Stimulated activated CD4-positive, alpha-beta T cell treated with anti-CD3 and anti-CD28 coated beads, Interleukin-2, amount 100 ng/mL, for 48 hours (primary cell): ENCODE measurements around the gene RAPH1.
A peak's percentile ranks its signal among the peaks of the same experiment; 100 is the strongest.
"Not testable (repeated sequence)": the region's sequence is repeated elsewhere in the genome, so short reads cannot be mapped to it uniquely, and the experiment has no call there.

Experiments
- DNase-seq, 2 donors: peaks; one replicate each; pipeline ENCODE4 v3.0.0-alpha.2; 2020

RAPH1 gene

DNA sequence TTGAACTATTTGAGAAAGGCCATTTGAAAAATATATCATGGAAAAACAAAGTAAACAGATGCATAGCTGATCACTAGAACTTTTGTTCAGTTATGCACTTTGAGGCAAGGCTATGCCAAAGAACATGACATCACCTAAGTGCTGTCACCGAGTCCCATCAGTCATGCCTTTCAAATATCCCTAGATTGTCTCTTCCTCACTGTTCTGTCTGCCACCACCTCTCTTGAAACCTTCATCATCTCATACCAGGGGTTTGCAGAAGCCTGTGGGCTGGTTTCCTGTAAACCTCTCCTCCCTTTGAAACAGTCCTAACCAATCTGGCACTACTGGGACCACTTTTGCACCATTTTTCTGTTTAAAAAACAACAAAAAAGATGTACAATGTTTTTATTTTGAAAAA, 12.3 kb upstream of the RAPH1 start:
- DNase-seq, result no peak

DNA sequence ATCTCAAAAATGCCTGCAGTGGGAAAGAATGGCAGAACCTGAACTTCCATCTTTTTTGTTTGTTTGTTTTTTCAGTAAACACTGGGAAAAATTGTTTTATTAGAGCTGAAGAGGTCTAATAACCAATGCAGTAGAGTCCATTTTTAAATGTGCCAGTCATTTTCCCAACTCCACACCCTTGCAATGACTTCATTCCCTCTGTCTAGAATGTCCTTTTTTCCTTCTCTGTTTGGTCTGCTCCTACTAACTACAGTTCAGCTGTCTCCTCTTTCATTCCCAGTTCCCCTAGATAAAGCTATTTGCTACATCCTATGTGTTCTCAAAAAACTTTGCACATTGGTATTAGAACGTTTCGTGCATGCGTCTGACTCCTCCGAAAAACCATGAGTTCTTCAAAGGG, 9.3 kb upstream of the RAPH1 start:
- DNase-seq, result no peak

DNA sequence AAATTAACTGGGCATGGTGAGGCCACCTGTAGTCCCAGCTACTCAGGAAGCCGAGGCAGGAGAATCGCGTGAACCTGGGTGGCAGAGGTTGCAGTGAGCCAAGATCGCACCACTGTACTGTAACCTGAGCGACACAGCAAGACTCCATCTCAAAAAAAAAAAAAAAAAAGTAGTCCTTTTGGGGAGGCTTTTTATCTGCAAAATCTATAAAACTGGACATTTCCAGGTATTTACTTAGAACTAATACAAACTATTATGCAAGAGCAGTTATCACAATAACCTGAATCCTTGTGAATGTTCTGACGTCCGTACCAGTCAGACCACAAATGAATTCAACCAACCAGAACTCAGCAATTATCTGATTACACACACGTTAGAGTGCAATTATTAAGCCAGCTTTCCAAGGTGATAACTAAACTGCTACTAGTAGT, 8.8 kb upstream of the RAPH1 start:
- DNase-seq, result no peak

DNA sequence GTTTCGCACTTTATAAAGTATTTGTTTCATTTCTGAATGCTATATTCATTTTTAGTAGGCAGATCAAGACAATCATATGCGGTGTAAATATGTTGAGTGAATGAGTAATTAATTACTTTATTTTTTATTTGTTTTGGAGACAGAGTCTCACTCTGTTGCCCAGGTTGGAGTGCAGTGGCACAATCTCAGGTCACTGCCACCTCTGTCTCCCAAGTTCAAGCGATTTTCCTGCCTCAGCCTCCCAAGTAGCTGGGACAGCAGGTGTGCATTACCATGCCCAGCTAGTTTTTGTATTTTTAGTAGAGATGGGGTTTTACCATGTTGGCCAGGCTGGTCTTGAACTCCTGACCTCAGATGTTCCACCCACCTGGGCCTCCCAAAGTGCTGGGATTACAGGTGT, 5.5 kb upstream of the RAPH1 start:
- not testable (repeated sequence) for DNase-seq

DNA sequence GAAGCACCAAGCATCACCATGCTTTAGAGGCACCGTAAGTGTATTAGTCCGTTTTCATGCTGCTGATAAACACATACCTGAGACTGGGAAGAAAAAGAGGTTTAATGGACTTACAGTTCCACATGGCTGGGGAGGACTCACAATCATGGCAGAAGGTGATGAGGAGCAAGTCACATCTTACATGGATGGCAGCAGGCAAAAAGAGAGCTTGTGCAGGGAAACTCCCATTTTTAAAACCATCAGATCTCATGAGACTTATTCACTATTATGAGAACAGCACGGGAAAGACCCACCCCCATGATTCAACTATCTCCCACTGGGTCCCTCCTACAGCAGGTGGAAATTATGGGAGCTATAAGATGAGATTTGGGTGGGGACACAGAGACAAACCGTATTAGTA, 3.1 kb upstream of the RAPH1 start:
- not testable (repeated sequence) for DNase-seq

DNA sequence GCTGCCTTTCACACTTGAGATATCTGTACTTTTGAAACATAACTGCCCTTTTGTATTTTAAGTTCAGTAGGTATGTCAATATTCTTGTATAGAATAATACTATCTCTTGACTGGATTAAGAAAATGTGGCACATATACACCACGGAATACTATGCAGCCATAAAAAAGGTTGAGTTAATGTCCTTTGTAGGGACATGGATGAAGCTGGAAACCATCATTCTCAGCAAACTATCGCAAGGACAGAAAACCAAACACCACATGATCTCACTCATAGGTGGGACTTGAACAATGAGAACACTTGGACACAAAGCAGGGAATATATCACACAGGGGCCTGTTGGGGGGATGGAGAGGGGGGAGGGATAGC, 1.5 kb upstream of the RAPH1 start:
- not testable (repeated sequence) for DNase-seq

DNA sequence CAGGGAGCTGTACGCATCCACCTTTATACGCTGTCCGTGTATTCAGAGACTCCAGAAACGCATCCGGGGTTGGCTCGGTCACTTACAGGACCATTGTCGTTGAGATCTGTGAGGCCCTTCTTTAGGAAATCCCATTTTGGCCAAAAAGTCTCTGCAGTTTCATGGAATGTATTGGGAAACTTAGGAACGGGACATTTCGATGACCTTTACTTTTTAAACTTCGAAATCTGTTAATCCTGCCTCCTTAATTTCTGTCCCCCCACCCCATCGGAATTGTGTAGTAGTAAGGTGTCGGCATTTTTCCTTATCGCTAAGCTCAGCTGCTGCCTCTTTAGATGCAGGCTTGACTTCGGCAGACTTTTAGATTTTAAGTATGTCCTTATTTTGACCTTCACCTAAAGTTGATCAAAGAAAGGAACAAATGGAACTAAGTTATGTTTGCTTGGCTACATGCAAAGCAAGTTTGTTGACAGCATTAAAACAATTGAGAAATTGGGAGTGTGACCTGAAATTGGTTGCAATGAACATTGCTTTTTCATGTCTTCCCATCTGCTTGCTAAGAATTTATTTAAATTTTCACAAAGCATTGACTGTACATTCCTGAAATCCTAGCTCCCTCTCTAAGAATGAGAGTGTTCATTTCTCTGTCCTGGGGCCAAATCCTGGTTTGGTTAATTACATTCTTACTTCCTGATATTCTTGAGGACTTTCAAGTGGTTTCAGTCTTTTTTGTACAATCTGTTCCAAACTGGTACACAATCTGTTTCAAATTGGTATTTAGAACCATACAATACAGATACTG, 884 bp upstream of the RAPH1 start:
- DNase-seq, result no peak

DNA sequence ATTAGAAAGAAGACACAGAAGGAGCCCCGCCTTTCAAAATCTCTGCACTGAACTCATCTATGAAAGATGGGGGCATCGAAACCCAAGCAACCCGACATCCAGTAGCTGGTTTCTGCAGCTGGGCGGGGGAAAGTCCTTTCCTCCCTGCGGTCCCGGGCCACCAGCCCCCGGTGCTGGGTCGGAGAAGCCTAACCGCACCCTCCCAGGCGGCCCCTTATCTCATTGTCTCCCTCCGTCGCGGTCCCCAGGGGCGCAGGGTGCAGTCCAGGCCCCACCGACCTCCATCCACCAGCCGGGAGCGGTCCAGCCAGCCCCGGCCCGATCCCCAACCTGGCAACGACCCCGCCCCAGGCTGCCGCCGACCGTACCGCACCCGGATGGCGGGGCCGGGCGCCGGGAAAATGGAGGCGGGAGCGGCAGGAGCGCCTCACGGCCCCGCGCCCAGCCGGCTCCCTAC, 452 bp downstream of the RAPH1 start:
- peak; percentile 10 to 16 for DNase-seq

DNA sequence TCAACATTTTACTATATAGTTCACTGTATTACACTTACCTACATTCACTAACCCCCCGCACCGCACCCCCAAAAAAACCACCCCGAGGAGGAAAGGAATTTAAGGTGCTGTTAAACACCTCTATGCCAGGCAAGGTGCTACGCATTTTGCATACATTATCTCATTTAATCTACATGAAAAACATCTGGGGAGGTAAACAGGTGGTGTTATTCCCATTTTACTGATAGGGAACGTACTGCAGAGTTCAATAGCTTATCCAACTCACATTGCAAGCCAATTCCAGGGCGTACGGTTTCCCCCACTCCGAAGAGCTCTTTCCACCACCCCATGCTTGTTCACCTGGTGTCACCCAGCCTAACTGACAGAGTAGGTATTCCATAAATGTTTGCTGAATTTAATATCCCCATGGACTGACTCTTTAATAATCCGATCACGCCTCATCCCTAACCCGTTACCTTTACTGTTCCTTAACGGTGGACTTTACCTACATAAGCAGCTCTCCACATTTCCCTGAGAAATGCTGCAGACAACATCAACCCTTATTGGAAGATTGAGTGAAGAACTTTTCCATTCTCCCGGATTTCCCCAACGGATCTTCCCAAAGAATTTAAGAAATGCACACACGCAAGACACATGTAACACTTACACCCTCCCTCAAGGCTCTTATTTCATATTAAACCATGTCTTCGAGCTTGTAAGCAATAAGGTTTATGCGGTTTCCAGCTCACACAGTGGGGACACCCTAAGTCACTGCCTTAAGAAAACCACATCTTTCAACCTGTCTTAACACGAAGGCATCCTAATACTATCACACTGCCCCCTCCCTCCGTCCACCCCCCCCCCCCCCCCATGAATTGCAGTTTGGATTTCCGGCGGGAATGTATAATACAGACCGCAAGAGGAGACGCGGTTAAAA, 1.2 kb downstream of the RAPH1 start:
- DNase-seq, result no peak

DNA sequence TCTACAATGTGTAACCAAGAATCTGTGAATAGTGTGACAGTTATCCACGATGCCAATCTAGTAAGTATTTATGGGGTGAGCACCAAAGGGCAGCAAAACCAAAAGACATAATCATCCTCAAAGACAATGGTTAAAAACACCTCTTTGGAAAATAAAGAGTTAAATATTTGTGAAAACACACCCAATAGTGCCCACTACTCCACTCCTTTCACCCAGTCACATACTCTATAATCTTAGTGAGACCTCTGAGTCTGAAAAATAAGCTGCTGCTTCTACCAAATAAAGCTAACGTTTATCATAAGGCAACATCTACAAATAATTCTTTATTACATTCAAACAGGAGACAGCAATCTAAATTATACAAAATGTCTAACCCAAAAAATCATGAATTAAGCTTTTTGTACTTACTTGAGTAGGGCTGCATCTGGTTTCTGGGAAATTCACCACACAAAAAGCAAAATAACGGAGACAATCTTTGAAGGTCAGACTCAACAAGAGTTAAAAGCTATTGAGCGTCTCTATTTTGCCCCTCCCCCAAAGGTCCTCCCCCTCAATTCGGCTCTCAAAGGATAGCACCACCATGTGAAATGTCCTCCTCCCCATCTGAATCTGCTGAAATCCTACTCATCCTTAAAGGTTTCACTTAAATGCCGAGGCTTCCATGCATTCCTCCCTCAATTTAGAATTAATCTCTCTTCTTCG, 2.0 kb downstream of the RAPH1 start:
- DNase-seq, result no peak

DNA sequence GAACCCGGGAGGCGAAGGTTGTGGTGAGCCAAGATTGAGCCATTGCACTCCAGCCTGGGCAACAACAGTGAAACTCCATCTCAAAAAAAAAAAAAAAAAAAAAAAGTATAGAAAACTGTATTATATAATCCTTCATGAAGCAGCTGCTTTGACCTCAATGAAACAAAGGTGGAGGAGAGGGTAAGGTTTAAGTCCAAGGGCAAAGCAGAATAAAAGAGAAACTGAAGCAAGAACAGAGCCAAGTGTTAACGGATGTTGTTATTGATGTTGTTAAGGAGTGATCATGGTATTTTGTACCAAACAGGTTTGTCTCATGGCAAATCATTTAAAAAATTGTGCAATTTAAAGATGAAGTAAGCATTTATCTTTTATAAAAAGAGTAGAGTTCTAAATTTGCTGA, 7.4 kb downstream of the RAPH1 start:
- DNase-seq, result no peak

DNA sequence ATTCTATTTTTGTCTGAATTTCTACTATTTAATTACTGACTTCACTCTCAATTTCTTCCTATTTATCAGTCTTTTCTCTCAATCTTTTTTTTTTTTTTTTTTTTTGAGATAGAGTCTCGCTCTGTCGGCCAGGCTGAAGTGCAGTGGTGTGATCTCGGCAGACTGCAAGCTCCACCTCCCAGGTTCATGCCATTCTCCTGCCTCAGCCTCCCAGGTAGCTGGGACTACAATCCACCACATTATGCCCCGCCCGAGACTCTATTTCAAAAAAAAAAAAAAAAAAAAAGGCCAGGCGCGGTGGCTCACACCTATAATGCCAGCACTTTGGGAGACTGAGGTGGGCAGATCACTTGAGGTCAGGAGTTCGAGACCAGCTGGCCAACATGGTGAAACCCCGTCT, 21.8 kb downstream of the RAPH1 start:
- DNase-seq, result not testable (repeated sequence)

DNA sequence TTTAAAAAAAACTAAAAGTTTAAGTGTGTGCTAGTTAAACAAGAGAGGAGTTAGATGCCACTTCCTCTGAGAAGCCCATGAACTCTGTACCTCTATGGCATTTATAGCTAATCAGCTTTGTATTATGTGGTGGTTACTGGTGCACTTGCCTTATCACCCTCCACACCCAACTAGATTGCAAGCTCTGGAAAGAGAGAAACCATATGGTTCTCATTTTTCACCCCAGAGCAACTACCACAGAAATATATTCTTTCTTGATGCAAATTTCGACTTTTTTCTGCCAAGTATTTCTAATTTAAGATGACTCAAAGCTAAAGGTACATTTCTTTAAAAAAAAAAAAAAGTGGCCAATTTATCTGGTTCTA, 24.2 kb downstream of the RAPH1 start:
- DNase-seq, result no peak

DNA sequence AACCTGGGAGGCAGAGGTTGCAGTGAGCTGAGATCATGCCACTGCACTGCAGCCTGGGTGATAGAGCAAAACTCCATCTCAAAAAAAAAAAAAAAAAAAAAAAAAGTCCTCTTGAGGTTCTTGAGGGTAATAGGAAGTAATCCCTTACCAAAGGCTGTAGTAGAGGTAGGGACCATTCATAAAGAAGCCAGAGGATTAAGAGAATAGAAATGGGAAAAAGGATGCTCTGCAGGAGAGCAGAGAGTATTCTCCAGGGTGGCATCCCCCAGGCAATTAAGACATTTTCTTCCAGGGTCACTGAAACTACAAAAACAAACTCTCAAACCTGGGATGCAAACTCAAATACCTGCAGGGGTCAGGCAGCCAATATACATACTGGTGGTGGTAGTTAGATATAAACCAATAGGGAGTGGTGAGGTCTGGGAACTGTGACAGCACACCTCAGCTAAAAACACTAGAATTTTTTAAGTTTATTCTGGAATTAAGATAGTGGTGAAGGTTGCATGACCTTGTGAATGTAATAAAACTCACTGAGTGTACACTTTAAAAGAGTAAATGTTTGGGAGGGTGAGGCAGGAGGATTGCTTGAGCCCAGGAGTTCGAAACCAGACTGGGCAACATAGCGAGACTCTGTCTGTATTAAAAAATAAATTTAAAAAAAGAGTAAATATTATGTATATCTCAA, 24.7 kb downstream of the RAPH1 start:
- DNase-seq, result no peak

DNA sequence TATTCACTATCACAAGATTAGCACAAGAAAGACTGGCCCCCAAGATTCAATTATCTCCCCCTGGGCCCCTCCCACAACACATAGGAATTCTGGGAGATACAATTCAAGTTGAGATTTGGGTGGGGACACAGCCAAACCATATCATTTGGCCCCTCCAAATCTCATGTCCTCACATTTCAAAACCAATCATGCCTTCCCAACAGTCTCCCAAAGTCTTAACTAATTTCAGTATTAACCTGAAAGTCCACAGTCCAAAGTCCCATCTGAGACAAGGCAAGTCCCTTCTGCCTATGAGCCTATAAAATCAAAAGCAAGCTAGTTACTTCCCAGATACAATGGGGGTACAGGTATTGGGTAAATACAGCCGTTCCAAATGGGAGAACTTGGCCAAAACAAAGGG, 31.6 kb downstream of the RAPH1 start:
- DNase-seq, result not testable (repeated sequence)

DNA sequence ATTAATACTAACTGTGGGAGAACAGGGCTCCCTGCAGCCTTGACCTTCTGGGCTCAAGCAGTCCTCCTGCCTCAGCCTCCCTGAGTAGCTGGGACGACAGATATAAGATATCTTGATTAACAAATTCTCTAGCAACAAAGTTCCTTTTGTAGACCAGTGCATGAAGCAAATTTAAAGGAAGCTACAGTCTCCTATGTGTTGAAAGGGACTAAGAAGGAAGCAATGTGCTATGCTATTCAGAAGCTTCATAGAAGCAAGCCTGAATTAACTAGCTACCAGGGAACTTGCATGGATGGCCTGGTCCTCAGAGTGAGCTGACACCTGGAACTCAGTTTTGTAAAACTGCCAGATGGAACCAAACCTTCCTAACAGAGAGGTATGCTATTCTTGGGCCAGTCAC, 33.2 kb downstream of the RAPH1 start:
- no peak for DNase-seq

DNA sequence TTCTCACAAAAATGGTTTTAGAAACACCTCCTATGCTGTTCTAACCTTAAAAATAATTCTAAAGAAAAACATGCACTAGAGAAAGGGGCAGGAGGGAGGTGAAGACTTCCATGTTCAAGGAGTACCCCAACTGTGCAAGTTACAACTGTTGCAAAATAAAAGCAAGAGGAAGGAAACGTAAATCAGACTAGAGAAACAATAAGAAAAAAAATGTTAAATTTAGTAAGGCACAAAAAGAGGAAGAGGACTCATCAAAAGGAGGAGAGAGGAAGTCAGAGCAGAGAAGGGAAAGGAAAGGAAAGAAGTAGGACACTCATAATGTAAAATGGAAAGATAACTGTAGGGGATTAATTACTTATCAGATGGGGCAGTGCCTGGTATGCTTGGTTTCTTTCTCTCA, 34.1 kb downstream of the RAPH1 start:
- no peak for DNase-seq

DNA sequence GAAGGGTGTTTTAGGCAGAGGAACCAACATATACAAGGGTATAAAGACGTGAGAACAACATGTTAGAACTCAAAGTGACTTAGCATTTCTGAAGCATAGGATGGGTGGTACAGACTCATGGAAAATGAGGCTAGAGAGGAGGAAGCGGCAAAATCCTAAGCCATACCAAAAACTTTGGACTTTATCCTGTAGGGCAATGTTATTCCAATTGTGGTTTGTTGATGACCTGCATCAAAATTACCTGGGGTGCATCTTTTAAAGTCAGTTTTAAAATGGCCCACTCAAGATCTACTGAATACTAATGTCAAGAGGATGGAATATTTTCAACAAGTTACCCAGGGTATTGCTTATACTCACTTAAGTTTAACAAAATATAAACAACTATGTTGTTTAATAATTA, 34.8 kb downstream of the RAPH1 start:
- DNase-seq, result no peak

DNA sequence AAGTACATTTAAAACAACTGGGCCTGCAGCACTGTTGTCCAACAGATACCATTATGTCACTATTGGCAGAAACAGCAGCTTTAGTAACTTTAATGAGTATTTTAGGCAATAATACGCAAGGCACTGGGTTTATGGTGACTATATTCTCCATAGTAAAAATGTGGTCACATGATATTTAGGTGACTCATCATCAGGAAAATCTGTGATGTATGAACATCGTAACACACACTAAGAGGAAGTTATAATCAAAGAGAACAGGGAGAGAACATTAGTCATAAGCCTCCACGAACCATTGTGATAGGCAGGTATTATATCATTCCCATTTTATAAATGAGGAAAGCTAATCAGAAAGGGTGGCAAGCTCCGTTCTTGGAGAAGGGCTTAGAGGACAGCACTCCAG, 36.9 kb downstream of the RAPH1 start:
- no peak for DNase-seq

DNA sequence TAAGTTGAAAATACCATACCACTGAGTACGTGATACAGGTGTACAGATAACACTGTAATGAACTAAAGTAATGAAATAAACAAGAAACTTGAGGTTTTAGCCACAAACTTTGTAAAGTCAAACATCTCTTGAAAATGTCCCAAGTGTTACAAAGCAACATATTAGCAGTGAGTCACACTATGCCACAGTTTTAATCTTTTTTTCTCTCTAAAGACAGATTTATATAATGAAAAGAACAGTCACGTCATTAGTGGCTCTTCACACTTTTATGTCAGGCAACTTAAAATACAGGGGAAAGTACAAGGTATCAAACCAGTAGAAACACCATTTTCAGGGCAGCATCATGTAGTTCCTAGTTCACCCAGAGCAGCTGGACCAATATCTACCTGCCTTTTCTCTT, 42.1 kb downstream of the RAPH1 start:
- no peak for DNase-seq

DNA sequence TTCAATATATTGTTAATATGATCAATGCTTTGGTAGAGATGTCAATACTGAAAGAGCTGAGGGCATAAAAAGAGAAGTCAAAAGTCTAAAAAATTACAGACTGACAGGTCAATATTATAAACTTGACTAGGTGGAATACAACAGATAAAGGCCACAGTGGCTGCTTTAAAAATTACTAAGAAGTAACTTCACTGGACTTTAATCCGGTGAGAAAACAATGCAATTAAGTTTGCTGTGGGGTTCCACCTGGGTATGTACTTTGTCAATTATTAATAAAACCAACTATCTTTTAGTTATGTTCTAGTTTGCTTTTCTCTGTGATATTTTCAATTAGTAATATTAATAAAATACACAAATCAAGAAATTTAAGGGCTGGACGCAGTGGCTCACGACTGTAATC, 44.7 kb downstream of the RAPH1 start:
- DNase-seq, result no peak

DNA sequence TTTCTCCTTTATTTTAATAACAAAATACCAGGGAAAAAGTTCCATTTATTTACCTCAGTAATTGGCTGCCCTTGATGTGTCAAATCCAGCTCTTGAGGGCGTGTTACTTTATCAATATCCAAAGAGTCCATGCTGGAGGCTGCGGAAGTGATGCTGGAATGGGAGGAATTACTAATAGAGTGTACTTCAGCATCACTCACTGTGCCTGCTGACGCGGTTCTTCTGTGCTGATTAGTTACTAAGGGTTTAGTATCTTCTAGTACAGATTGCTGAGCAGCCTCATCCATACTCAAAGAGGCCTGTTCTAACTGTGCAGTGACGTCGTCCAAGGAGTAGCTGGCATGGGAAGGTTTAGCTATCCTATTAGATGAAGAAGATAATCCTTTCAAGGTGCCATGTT, 45.6 kb downstream of the RAPH1 start:
- no peak for DNase-seq
